Measurements from ENCODE around the gene RASSF5.

- TF ChIP-seq POLR2AphosphoS5 (IDR thresholded peaks at IDR 0.05) (no peak), CTCF (IDR thresholded peaks at IDR 0.05) (no peak)
Measured at GRCh38 chr1:206541236-206541833, 34.0 kb downstream of the RASSF5 start.
